CD14-positive monocyte (primary cell): ENCODE measurements around the gene VAMP2. TPM values are rescaled to one million over a fixed set of nuclear protein-coding genes. Genes with fewer than 3 reads are reported as not detected.

Source experiments
- DNase-seq, 3 donors: peaks; one replicate each; pipeline ENCODE4 v3.0.0-alpha.2; 2011 to 2022
- H2AFZ ChIP-seq: 2 replicates; pipeline ENCODE4 v1.6.0; 2012; ENCODE audit warnings: mild to moderate bottlenecking, low read depth, low read length, inconsistent platforms; ENCODE audit not compliant: insufficient read depth, poor library complexity, severe bottlenecking
- H3K27ac ChIP-seq, 2 donors: 1 replicate in 1 of 2; 2 replicates in 1 of 2; pipeline ENCODE4 v1.5.1; 2012 to 2013; ENCODE audit warnings: low read length in 2 of 2, control low read depth in 1 of 2, inconsistent platforms in 1 of 2, low read depth in 1 of 2, mild to moderate bottlenecking in 1 of 2
- H3K27me3 ChIP-seq, 2 donors: one replicate each; pipeline versions ENCODE4 v1.6.0 to v1.6.1; 2011 to 2013; ENCODE audit warnings: low read length in 2 of 2; ENCODE audit not compliant: control insufficient read depth in 2 of 2, insufficient read depth in 2 of 2
- H3K36me3 ChIP-seq, 2 donors: replicated peaks in 1 of 2; 1 replicate in 1 of 2; 2 replicates in 1 of 2; pipeline versions ENCODE4 v1.5.1 to v1.6.1; 2012 to 2013; ENCODE audit warnings: low read length in 2 of 2, control low read depth in 1 of 2, inconsistent platforms in 1 of 2, mild to moderate bottlenecking in 1 of 2; ENCODE audit not compliant: insufficient read depth in 2 of 2, control insufficient read depth in 1 of 2
- H3K4me1 ChIP-seq, 2 donors: 1 replicate in 1 of 2; 2 replicates in 1 of 2; pipeline versions ENCODE4 v1.5.1 to v1.6.1; 2012 to 2013; ENCODE audit warnings: low read length in 2 of 2, control low read depth in 1 of 2, inconsistent platforms in 1 of 2, mild to moderate bottlenecking in 1 of 2, moderate library complexity in 1 of 2; ENCODE audit not compliant: insufficient read depth in 2 of 2, control insufficient read depth in 1 of 2
- H3K4me2 ChIP-seq: replicated peaks from 2 replicates; pipeline ENCODE3; 2012; ENCODE audit warnings: low read length, moderate library complexity, mild to moderate bottlenecking; ENCODE audit not compliant: poor library complexity, severe bottlenecking; ENCODE audit errors: extremely low read depth
- H3K4me3 ChIP-seq, 3 experiments: fragments of 200-600 bp in 1 of 3; sonication (generic) in 1 of 3; replicated peaks in 1 of 3; 1 replicate in 2 of 3; 2 replicates in 1 of 3; pipeline ENCODE4 v1.5.1; 2011 to 2013; ENCODE audit warnings: low read length in 3 of 3, mild to moderate bottlenecking in 3 of 3, control low read depth in 2 of 3, low read depth in 2 of 3, inconsistent platforms in 1 of 3, moderate library complexity in 1 of 3
- H3K79me2 ChIP-seq: 2 replicates; pipeline ENCODE4 v1.6.0; 2012; ENCODE audit warnings: mild to moderate bottlenecking, control low read depth, inconsistent platforms, low read length, moderate library complexity; ENCODE audit not compliant: insufficient read depth
- H3K9ac ChIP-seq: 2 replicates; pipeline ENCODE4 v1.6.0; 2017; ENCODE audit warnings: low read length, mild to moderate bottlenecking; ENCODE audit not compliant: insufficient read depth, poor library complexity, severe bottlenecking
- H3K9me3 ChIP-seq, 2 donors: replicated peaks in 1 of 2; 1 replicate in 1 of 2; 2 replicates in 1 of 2; pipeline versions ENCODE4 v1.5.1 to v1.6.1; 2012 to 2013; ENCODE audit warnings: low read length in 2 of 2, control low read depth in 1 of 2; ENCODE audit not compliant: control insufficient read depth in 1 of 2, insufficient read depth in 1 of 2
- H4K20me1 ChIP-seq: 2 replicates; pipeline ENCODE4 v1.6.0; 2012; ENCODE audit warnings: mild to moderate bottlenecking, low read length, control low read depth, moderate library complexity; ENCODE audit not compliant: insufficient read depth
- H3K27ac Mint-ChIP-seq, 7 donors: one replicate each; pipeline ENCODE4 v1.8.0; 2020; ENCODE audit warnings: mild to moderate bottlenecking in 7 of 7, mixed read lengths in 7 of 7, moderate library complexity in 6 of 7, inconsistent platforms in 2 of 7
- H3K27me3 Mint-ChIP-seq, 3 donors: one replicate each; pipeline ENCODE4 v1.8.0; 2021 to 2022; ENCODE audit warnings: low read depth in 3 of 3, mild to moderate bottlenecking in 3 of 3, mixed read lengths in 3 of 3, moderate library complexity in 3 of 3, inconsistent platforms in 1 of 3
- H3K36me3 Mint-ChIP-seq, 2 donors: one replicate each; pipeline ENCODE4 v1.8.0; 2020; ENCODE audit warnings: mixed read lengths in 2 of 2, inconsistent platforms in 1 of 2, mild to moderate bottlenecking in 1 of 2
- H3K4me1 Mint-ChIP-seq: one replicate; pipeline ENCODE4 v1.8.0; 2020; ENCODE audit warnings: mild to moderate bottlenecking, mixed read lengths
- H3K4me3 Mint-ChIP-seq, 2 donors: one replicate each; pipeline ENCODE4 v1.8.0; 2020; ENCODE audit warnings: mild to moderate bottlenecking in 2 of 2, mixed read lengths in 2 of 2, moderate library complexity in 1 of 2
- H3K9me3 Mint-ChIP-seq, 7 donors: one replicate each; pipeline ENCODE4 v1.8.0; 2020 to 2022; ENCODE audit warnings: mixed read lengths in 7 of 7, mild to moderate bottlenecking in 6 of 7, moderate library complexity in 6 of 7, inconsistent platforms in 2 of 7
- WGBS: methylation state at CpG from one replicate; pipeline ENCODE4 v1.1.5; 2013; ENCODE audit warnings: missing lambda C conversion rate; ENCODE audit not compliant: insufficient coverage; 5-methylcytosine and 5-hydroxymethylcytosine counted together
- intact Hi-C, 2 donors: fragments of 100-400 bp; cut with micrococcal nuclease; formaldehyde crosslinking; loops; one replicate each; pipeline versions ENCODE4 v1.15.0 to v1.15.1; 2023
- polyA plus RNA-seq, 3 donors: library from polyadenylated mRNA; depleted of rRNA in 1 of 3; unstranded in 2 of 3; stranded (reverse) in 1 of 3; fragments of 300-500 nt in 2 of 3; fragments of >200 nt in 1 of 3; fragmentation: Illumina TruSeq in 2 of 3; gene quantifications; 1 replicate in 2 of 3; 2 replicates in 1 of 3; pipeline ENCODE4 v1.2.3, GENCODE V29; 2012 to 2021
- TF ChIP-seq, protein P1 (sequence below): fragments of 200-600 bp; IDR thresholded peaks from one replicate; pipeline ENCODE4 v1.8.0; 2022; ENCODE audit warnings: antibody characterized with exemption, mild to moderate bottlenecking

Gene VAMP2
- polyA plus RNA-seq, 3 donors, result 10.2 to 139 (median 14.5) TPM

DNA sequence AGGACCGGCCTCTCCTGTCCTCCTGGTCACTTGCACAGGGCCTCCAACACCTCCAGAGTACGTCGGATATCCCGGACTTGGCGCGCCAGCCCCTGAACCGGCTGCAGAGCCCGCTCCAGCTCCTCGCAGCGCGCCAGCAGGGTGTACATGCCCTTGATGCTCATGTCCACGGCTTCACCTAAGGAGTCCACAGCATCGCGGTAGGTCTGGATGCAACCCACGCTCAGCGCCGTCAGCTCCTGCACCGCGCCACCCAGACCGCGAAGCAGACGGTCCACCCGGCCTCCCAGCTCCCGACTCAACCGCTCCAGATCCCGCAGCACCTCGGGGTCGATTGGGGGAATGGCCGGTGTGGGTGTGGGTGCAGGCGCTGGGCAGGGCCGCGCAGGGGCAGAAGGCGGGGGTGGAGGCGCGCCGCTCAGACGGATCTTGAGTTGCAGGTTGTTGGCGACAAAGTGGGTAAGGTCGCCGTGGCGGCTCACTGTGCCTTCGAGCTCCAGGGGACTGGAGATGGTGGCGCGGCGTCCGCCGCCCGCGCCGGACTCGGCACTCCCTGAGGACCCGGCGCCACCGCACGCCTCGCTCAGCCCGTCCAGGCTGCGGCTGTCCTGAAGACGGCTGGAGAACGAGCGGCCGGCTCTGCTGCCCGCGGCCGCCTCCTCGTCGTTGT lies 26.4 kb upstream of the VAMP2 start:
- peak in 1 of 3 donors; percentile 26 for DNase-seq
- peaks cover 65 to 76% of the 10 kb centered on the region in 2 donors for H3K4me1 ChIP-seq
- H3K27ac ChIP-seq, result peak overlapping the region; percentile 78 to 89
- Mint-ChIP-seq H3K36me3 (no peaks in the 10 kb centered on the region), H3K27ac (peak overlapping the region in 6 of 7 donors; percentile 79 to 94 (median 92)), H3K9me3 (peaks cover 0 to 3% (median 0%) of the 10 kb centered on the region in 7 donors), H3K27me3 (peaks cover 0 to 5% (median 2%) of the 10 kb centered on the region in 3 donors), H3K4me1 (peaks cover 11% of the 10 kb centered on the region), H3K4me3 (no peak overlapping the region)
- H4K20me1 ChIP-seq, result peaks cover 28% of the 10 kb centered on the region
- 9% methylated on average over 67 of the region's 67 CpGs for WGBS
- H3K4me2 ChIP-seq, result peak overlapping the region; percentile 96
- intact Hi-C loops, result loop anchor here (5.0 to 10.0 kb wide), 3 partner anchors 37 to 67 kb away; partner anchors contain the start of genes CTC1 (in 1 of the 2), HES7 (in 1 of the 2), PER1 (in 1 of the 2) and PFAS (in 1 of the 2)
- H3K79me2 ChIP-seq, result peaks cover 23% of the 10 kb centered on the region
- H2AFZ ChIP-seq, result peak overlapping the region; percentile 85
- H3K36me3 ChIP-seq, result no peaks in the 10 kb centered on the region
- no peaks in the 10 kb centered on the region for H3K27me3 ChIP-seq
- H3K4me3 ChIP-seq, result peak overlapping the region; percentile 82 to 90 (median 87)
- peak overlapping the region; percentile 79 for H3K9ac ChIP-seq
- TF ChIP-seq, protein P1, sequence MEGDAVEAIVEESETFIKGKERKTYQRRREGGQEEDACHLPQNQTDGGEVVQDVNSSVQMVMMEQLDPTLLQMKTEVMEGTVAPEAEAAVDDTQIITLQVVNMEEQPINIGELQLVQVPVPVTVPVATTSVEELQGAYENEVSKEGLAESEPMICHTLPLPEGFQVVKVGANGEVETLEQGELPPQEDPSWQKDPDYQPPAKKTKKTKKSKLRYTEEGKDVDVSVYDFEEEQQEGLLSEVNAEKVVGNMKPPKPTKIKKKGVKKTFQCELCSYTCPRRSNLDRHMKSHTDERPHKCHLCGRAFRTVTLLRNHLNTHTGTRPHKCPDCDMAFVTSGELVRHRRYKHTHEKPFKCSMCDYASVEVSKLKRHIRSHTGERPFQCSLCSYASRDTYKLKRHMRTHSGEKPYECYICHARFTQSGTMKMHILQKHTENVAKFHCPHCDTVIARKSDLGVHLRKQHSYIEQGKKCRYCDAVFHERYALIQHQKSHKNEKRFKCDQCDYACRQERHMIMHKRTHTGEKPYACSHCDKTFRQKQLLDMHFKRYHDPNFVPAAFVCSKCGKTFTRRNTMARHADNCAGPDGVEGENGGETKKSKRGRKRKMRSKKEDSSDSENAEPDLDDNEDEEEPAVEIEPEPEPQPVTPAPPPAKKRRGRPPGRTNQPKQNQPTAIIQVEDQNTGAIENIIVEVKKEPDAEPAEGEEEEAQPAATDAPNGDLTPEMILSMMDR, result no peak
- no peaks in the 10 kb centered on the region for H3K9me3 ChIP-seq

DNA sequence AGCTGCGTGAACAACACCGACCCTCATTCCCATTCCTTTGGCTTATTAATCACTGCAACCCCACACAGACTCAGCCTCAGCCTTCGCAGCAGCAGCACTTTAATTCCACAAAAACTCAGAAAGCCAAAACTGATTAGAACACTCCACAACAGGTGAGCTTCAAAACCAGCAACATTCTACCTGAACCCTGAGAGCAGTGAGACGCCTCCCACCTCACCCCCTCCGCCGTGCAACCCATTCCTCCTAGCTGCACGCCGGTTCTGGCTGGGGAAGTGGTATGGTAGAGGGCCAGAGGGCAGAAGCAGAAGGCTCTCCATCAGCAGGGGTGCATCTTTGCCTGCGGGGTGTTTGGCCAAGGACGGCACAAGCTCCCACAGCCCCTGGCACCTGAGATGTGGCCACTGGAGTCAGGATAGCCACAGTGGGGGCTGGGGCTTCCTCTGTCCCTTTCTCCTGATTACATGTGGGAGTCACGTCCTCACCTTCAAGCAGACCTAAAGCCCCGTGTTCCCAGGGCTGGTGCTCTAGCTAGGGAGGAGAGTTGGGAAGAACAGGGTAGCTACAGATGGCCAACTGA lies 25.6 kb upstream of the VAMP2 start:
- Mint-ChIP-seq H3K27me3 (peaks cover 2 to 7% (median 4%) of the 10 kb centered on the region in 3 donors), H3K4me1 (peaks cover 13% of the 10 kb centered on the region), H3K36me3 (no peaks in the 10 kb centered on the region), H3K27ac (peak overlapping the region in 2 of 7 donors; percentile 37 to 49), H3K9me3 (peaks cover 0 to 3% (median 0%) of the 10 kb centered on the region in 7 donors), H3K4me3 (no peak overlapping the region)
- intact Hi-C loops, result loop anchor here (5.0 to 10.0 kb wide), 3 partner anchors 36 to 66 kb away; partner anchors contain the start of genes CTC1 (in 1 of the 2), HES7 (in 1 of the 2), PER1 (in 1 of the 2) and PFAS (in 1 of the 2)
- DNase-seq, result no peak
- Histone ChIP-seq H3K79me2 (peaks cover 23% of the 10 kb centered on the region), H3K9ac (peak overlapping the region; percentile 79), H3K27ac (peak overlapping the region; percentile 37 to 78), H4K20me1 (peaks cover 28% of the 10 kb centered on the region), H2AFZ (peak overlapping the region; percentile 85), H3K4me1 (peaks cover 65 to 76% of the 10 kb centered on the region in 2 donors), H3K36me3 (no peaks in the 10 kb centered on the region), H3K4me3 (peak overlapping the region; percentile 82 to 90 (median 87)), H3K27me3 (no peaks in the 10 kb centered on the region), H3K4me2 (peak overlapping the region; percentile 96), H3K9me3 (no peaks in the 10 kb centered on the region)
- TF ChIP-seq, protein P1, result no peak
- WGBS, result 35% methylated on average over 3 of the region's 12 CpGs
